Activated naive CD8-positive, alpha-beta T cell treated with anti-CD3 and anti-CD28 coated beads, Interleukin-2, amount 10 ng/mL, durations not matched to agents 7 days and 5 days (primary cell): ENCODE measurements around the gene UNC79. TPM values are rescaled to one million over a fixed set of nuclear protein-coding genes. Genes with fewer than 3 reads are reported as not detected.

ENCODE experiments used
- ATAC-seq: fragments of 150-1000 bp; cut with Tn5 transposase; one replicate; pipeline ENCODE4 v1.10.0; 2021; ENCODE audit warnings: low read depth, moderate library complexity
- POLR2A ChIA-PET: fragments of 350-600 bp; sonication (Branson Sonifier 250); formaldehyde crosslinking; loops from one replicate; lab custom pipeline; 2021; ENCODE audit warnings: antibody characterized with exemption; lab: Charles Lee
- DNase-seq: peaks from one replicate; pipeline ENCODE4 v3.0.0; 2021
- H3K27ac Mint-ChIP-seq: one replicate; pipeline ENCODE4 v1.8.0; 2022; ENCODE audit warnings: mild to moderate bottlenecking, mixed read lengths
- H3K27me3 Mint-ChIP-seq: one replicate; pipeline ENCODE4 v1.8.0; 2022; ENCODE audit warnings: mild to moderate bottlenecking, moderate library complexity, mixed read lengths
- H3K36me3 Mint-ChIP-seq: one replicate; pipeline ENCODE4 v1.8.0; 2021; ENCODE audit warnings: mild to moderate bottlenecking, mixed read lengths
- H3K4me1 Mint-ChIP-seq: one replicate; pipeline ENCODE4 v1.8.0; 2021; ENCODE audit warnings: mixed read lengths
- H3K4me3 Mint-ChIP-seq: one replicate; pipeline ENCODE4 v1.8.0; 2022; ENCODE audit warnings: mild to moderate bottlenecking, moderate library complexity, mixed read lengths
- H3K9me3 Mint-ChIP-seq: one replicate; pipeline ENCODE4 v1.8.0; 2021; ENCODE audit warnings: mixed read lengths
- total RNA-seq, 2 experiments: library from RNA; stranded (reverse); gene quantifications; one replicate each; pipeline ENCODE4 v1.2.3, GENCODE V29; 2021

UNC79 gene
- total RNA-seq, 2 experiments from 2014 or later: not detected

DNA sequence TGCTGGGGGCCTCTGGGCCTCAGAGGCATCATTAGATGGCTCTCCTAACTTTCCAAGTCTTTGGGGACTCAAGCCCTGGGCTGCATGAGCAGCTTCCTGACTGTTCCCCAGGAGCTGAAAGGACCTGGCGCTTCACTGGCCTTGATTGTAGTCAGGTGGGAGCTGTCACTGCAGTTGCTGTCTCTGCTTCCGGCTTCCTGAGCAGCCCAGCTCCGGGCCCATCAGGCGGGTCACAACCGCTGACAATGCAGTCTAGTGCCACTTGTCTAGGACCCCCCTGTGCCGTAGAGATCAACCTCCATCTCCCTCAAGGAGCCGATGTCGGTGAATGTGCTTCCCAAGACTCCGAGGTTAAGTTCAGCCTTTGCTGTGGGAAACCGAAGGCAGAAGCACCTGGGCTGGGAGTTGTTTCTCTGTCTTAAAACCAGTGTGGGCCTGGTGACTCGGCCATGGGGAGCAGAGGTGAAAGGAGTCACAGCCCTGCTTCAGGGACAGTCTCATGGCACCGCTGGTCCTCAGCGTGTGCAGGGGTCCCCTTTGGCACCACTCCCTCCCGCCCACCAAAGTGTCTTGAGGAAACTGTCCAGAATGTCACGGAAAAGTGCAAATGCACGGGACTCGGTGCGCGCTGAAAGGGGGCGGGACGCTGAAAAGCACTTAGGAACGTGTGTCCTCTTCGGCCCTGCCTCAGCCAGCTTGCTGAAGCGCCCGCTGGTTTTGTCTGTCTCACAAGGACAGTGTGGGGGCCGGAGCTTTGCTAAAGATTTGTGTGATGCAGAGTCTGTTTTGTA, 312.7 kb downstream of the UNC79 start:
- Mint-ChIP-seq H3K4me1 (no peaks in the 10 kb centered on the region), H3K36me3 (no peaks in the 10 kb centered on the region), H3K4me3 (no peak overlapping the region), H3K9me3 (no peaks in the 10 kb centered on the region), H3K27me3 (no peaks in the 10 kb centered on the region), H3K27ac (no peak overlapping the region)
- POLR2A ChIA-PET: no interaction called here
- DNase-seq: no peak
- no peak for ATAC-seq

DNA sequence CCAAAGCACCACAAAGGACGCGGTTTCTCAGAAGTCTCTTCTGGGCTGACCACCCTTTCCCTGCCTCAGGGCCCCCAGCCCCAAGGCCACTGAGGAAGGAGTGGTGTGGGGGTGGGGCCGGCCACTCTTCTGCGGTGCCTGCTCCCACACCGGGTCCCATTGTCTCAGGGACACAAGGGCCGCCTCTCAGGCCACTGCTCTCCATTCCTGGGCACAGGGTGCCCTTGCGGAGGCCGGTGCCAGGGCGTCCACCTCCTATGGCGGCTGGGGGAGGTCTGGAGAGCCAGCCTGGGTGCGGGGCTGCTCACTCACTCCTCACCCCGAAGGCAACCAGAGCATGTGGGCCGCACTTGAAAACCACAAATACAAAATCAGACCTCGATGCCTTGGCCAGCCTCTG, 313.4 kb downstream of the UNC79 start:
- H3K36me3 Mint-ChIP-seq: no peaks in the 10 kb centered on the region
- no peaks in the 10 kb centered on the region for H3K27me3 Mint-ChIP-seq
- H3K27ac Mint-ChIP-seq: no peak overlapping the region
- H3K4me1 Mint-ChIP-seq: no peaks in the 10 kb centered on the region
- ATAC-seq (no peak), DNase-seq (no peak)
- H3K9me3 Mint-ChIP-seq: no peaks in the 10 kb centered on the region
- POLR2A ChIA-PET: no interaction called here
- no peak overlapping the region for H3K4me3 Mint-ChIP-seq

DNA sequence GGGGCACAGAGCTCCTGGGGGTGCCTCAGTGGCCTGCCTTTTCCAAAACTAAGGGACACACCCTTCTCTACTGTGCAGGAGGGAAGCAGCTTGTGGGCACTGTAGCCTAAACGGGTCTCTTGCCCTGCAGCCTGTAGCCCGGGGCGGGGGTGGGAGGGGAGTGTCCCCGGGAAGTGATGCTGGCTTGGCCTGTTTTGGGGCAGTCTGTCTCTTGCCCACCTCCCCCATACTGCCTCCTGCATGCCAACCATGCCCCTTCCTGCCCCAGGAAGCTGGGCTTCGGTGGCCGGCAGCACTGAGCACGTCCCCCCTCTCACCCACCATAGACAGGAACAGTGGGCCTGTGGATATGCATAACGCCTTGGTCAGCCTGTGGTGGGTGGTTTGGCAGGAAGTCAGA, 314.1 kb downstream of the UNC79 start:
- Mint-ChIP-seq H3K36me3 (no peaks in the 10 kb centered on the region), H3K27me3 (no peaks in the 10 kb centered on the region), H3K9me3 (no peaks in the 10 kb centered on the region), H3K4me3 (no peak overlapping the region), H3K4me1 (no peaks in the 10 kb centered on the region), H3K27ac (no peak overlapping the region)
- ATAC-seq (no peak), DNase-seq (no peak)
- POLR2A ChIA-PET: no interaction called here

DNA sequence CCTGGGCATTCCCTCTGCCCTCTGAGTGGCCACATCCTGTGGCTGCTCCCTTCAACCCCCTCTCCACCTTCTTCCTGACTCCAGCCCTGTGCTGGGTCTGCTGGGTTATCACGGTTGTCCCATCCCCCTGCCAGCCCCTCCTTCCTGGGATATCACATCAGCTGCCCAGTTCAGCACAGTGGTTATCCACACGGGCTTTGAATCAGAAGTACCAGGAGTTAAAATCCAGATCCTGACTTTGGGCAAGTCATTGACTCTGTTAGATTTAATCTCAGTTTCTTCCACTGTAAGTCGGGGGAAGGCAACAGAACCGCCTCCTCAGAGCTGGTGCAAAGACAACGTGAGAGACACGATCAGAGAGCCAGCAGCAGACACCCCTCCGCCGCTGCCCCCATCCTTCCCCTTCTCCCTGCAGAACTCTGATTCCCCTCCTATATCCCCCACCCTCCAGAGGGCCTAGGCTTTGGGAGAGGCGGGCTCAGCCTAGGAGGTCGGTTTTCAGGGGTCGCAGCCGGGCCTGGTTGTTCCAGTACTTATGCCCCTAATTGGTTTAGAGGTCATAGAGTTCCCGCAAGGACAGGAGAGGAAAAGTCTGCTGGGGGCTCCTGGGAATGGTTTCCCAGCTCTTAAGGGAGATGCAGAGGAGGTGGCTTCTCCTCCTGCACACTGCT, 315.0 kb downstream of the UNC79 start:
- Mint-ChIP-seq H3K27ac (no peak overlapping the region), H3K4me1 (no peaks in the 10 kb centered on the region), H3K27me3 (no peaks in the 10 kb centered on the region), H3K4me3 (no peak overlapping the region), H3K9me3 (no peaks in the 10 kb centered on the region), H3K36me3 (no peaks in the 10 kb centered on the region)
- no peak for ATAC-seq
- POLR2A ChIA-PET: no interaction called here
- no peak for DNase-seq

DNA sequence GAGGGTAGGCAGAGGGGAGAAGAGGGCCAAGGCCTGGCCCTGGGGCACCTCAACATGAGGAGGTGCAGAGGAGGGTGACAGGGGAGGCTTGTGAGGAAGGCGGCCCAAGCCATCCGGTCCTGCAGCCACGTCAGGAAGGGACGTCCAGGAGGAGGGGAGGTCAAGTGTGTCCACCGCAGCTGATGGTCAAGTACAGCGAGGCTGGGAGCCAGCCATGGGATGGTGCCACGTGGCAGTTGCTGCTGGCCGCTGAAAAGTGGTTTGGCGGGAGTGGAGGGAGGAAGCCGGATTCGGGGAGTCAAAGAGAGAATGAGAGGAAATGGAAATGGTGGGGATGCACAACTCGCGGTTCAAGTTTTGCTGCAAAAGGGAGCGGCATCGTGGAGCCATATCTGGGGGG, 316.4 kb downstream of the UNC79 start:
- POLR2A ChIA-PET: no interaction called here
- ATAC-seq (no peak), DNase-seq (no peak)
- Mint-ChIP-seq H3K27ac (no peak overlapping the region), H3K36me3 (no peaks in the 10 kb centered on the region), H3K4me1 (no peaks in the 10 kb centered on the region), H3K9me3 (no peaks in the 10 kb centered on the region), H3K4me3 (no peak overlapping the region), H3K27me3 (no peaks in the 10 kb centered on the region)

DNA sequence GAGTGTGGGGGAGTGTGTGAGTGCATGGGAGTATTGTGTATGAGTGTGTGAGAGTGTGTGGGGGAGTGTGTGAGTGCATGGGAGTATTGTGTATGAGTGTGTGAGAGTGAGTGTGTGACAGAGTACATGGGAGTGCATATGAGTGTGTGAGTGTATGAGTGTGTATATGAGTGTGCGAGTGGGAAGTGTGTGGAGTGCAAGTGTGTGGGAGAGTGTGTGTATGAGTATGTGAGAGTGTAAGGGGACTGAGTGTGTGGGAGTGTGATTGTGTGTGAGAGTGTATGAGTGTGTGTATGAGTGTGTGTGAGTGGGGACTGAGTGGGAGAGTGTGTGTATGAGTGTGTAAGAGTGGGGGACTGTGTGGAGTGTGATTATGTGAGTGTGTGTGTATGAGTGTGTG, 316.8 kb downstream of the UNC79 start:
- no peaks in the 10 kb centered on the region for H3K9me3 Mint-ChIP-seq
- DNase-seq (no peak), ATAC-seq (no peak)
- peak overlapping the region; percentile 27 for H3K27ac Mint-ChIP-seq
- POLR2A ChIA-PET: no interaction called here
- no peaks in the 10 kb centered on the region for H3K36me3 Mint-ChIP-seq
- H3K27me3 Mint-ChIP-seq: no peaks in the 10 kb centered on the region
- no peaks in the 10 kb centered on the region for H3K4me1 Mint-ChIP-seq
- H3K4me3 Mint-ChIP-seq: no peak overlapping the region

DNA sequence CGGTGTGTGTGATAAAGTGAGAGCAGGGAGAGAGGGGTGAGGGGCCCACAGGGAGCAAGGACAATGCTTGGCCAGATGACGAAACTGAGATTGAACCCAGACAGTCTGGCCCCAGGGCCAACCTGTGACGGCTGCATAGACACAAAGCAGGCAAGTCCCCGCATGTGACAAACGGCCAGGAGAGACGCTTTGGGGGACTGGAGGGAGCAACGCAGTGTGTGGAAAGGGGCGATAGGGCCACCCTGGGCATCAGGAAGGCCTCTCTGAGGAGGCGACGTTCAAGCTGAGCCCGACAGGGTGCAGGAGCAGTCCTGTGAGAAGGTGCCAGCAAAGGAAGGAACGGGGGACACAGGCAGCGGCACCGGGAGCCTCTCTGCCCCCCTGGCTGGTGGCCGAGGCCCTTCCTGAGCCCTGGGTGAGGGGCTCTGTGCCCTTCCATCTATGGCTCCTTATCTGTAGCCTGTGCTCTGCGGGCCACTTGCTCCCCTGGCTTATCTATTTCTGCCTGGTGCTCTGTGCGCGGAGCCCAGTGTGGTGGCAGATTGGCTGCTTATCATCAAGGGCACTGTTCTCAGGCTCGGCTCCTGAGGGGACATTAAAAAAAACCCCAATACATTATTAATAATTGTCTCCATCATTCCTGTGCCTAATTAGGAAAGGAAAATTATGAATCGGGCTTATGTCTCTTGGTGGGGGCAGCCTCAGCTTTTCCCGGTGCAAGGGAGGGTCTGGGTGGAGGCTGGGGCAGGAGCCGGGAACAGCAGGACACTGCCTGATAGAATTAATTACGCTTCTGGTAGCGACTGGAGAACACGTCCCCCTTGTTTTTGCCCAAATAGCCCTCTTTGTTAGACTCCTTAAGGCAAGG, 317.7 kb downstream of the UNC79 start:
- no peaks in the 10 kb centered on the region for H3K36me3 Mint-ChIP-seq
- H3K27ac Mint-ChIP-seq: no peak overlapping the region
- no peak overlapping the region for H3K4me3 Mint-ChIP-seq
- POLR2A ChIA-PET: no interaction called here
- DNase-seq: no peak
- no peaks in the 10 kb centered on the region for H3K4me1 Mint-ChIP-seq
- ATAC-seq: no peak
- no peaks in the 10 kb centered on the region for H3K27me3 Mint-ChIP-seq
- no peaks in the 10 kb centered on the region for H3K9me3 Mint-ChIP-seq

DNA sequence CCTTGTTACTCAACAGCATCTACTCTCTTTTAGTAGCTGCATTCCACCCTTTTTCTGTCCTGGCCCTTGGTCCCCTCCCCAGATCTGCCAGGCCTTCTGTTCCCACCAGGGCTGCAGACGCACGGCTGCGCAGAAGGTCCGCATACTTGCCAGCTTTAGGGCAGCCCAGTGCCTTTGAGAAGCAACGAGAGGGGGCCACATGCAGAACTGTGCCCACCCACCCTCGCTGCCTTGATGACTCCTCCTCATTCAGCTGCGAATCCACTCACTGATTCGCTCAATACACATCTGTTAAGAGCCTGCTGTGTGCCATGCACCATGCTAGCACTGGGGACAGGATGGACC, 318.3 kb downstream of the UNC79 start:
- DNase-seq: no peak
- H3K9me3 Mint-ChIP-seq: no peaks in the 10 kb centered on the region
- no peaks in the 10 kb centered on the region for H3K27me3 Mint-ChIP-seq
- H3K4me1 Mint-ChIP-seq: no peaks in the 10 kb centered on the region
- ATAC-seq: no peak
- H3K4me3 Mint-ChIP-seq: no peak overlapping the region
- POLR2A ChIA-PET: no interaction called here
- H3K36me3 Mint-ChIP-seq: no peaks in the 10 kb centered on the region
- H3K27ac Mint-ChIP-seq: no peak overlapping the region

DNA sequence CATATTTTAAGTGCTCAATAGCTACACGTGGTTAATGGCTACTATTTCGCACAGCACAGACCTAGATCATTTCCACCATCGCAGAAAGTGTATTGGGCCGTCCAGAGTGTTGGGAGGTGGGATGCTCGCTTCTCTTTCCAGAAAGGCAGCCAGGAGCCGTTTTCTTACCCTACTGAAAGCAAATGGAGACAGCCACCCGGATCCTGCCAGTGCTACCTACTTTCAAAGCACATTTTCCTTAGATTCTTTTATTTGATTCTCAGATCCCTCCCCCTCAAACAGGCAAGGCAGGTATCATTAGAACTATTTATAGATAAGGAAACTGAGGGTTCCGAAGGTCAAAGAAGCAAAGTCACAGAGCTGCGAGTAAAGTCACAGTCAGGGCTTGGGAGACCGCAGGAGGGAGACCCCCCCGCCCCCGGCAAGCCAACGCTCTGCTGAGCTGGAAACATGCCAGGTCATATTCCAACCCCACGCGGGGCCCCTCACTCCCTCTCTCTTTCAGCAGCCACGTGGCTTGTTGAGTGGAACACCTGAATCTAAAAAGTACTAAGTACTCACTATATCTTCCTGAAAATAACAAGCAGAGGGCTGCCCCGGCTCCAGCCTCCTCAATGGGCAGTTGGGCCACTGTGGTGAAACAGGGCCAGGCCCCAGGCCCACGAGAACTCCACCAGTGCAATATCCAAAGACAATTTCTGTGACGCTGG, 321.4 kb downstream of the UNC79 start:
- ATAC-seq: no peak
- POLR2A ChIA-PET: no interaction called here
- H3K4me1 Mint-ChIP-seq: no peaks in the 10 kb centered on the region

DNA sequence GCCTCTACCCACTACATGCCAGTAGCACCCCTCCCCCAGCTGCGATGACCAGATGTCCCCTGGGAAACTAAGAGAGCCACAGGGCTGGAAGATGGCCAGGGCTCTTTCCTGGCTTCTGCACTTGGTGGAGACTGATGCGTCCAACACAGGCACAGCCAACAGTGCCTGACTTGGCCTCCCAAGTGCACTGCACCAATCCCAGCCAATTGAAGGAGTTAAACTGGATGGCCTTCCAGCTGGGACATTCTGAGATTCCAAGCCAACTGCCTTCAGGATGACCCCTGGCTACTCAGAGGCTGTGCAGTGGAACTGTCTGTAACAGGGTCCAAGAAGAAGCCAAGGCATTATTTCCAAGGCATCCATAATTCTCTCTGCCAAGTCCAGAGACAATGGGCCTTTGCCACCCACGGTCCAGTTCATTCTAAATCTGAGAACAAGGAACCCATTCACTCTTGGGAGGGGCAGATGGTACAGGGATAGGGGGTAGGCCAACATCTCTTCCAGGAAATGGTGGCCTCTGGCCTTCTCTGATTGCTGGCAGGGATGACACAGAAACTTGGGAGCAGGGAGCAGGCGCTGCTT, 322.3 kb downstream of the UNC79 start:
- no peak for DNase-seq
- ATAC-seq: no peak
- H3K27ac Mint-ChIP-seq: no peak overlapping the region
- H3K27me3 Mint-ChIP-seq: no peaks in the 10 kb centered on the region
- no peaks in the 10 kb centered on the region for H3K36me3 Mint-ChIP-seq
- no peaks in the 10 kb centered on the region for H3K9me3 Mint-ChIP-seq
- no peaks in the 10 kb centered on the region for H3K4me1 Mint-ChIP-seq
- POLR2A ChIA-PET: no interaction called here
- H3K4me3 Mint-ChIP-seq: no peak overlapping the region

More for the DNA sequence above, 321.4 kb downstream of the UNC79 start:
- H3K27ac Mint-ChIP-seq: no peak overlapping the region
- H3K9me3 Mint-ChIP-seq: no peaks in the 10 kb centered on the region
- no peaks in the 10 kb centered on the region for H3K36me3 Mint-ChIP-seq
- no peak for DNase-seq
- H3K27me3 Mint-ChIP-seq: no peaks in the 10 kb centered on the region
- H3K4me3 Mint-ChIP-seq: no peak overlapping the region

DNA sequence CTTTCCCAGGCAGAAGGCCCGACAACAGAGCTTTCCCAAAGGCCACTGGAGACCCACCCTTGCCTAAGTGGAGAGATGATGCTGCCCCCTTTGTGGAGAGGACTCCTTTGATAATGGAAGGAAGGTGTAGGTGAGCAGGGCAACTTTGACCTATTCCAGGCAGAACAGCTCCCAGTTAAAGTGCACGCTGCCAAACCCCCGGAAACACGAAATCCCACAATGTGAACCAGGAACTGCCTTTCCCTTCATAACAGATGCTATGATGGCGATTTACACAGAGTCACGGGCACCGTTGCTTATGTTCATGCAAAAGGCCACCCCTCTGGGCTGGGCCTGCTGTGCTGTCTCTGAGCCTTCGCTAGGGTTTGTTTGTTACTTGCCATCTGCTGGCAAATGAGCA, 322.9 kb downstream of the UNC79 start:
- Mint-ChIP-seq H3K9me3 (no peaks in the 10 kb centered on the region), H3K4me1 (no peaks in the 10 kb centered on the region), H3K36me3 (no peaks in the 10 kb centered on the region), H3K27me3 (no peaks in the 10 kb centered on the region), H3K4me3 (no peak overlapping the region), H3K27ac (no peak overlapping the region)
- POLR2A ChIA-PET: no interaction called here
- DNase-seq: no peak
- no peak for ATAC-seq

DNA sequence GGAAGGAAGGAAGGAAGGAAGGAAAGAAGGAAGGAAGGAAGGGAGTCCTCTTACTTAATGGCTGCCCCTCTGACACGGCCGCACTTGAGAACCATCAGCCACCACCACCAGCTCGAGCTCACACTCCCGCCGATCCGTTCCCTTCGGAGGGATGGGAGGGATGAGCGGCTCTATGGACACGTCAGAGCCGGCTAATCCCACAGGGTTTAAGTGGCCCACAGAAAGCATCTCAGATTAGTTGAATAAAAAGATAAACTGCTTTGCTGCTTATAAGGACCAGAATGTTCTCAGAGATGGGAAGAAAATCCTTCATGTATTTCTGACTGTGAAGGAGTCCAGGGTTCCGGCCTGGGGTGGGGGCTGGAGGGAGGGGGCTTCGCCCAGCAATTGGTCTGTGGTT, 326.5 kb downstream of the UNC79 start:
- Mint-ChIP-seq H3K27me3 (peaks cover 18% of the 10 kb centered on the region), H3K27ac (no peak overlapping the region), H3K4me3 (no peak overlapping the region), H3K9me3 (no peaks in the 10 kb centered on the region), H3K36me3 (no peaks in the 10 kb centered on the region), H3K4me1 (no peaks in the 10 kb centered on the region)
- ATAC-seq: no peak
- POLR2A ChIA-PET: no interaction called here
- no peak for DNase-seq
